ENCODE measurements around the gene NEMP2.

The NEMP2 gene

GRCh38 chr2:190534310-190535120, at the start of gene NEMP2:
Gene NEMP2 (minus strand): TSS chr2:190534722. CDS start chr2:190534655, 67 bp downstream.
- peak; percentile 74 for DNase-seq (ENCODE audit: low spot score)

GRCh38 chr2:190583507-190584337, 49.2 kb upstream of the NEMP2 start:
- DNase-seq (ENCODE audit: low spot score), result no peak

GRCh38 chr2:190582736-190583506, 48.4 kb upstream of the NEMP2 start:
- no peak for DNase-seq (ENCODE audit: low spot score)

- no peak for DNase-seq (ENCODE audit: low spot score)
These were observed 47.5 kb upstream of the NEMP2 start for GRCh38 chr2:190582019-190582418.

- DNase-seq (ENCODE audit: low spot score), result no peak
These were observed 45.7 kb upstream of the NEMP2 start for GRCh38 chr2:190579915-190580846.

GRCh38 chr2:190579058-190579410, 44.5 kb upstream of the NEMP2 start:
- DNase-seq (ENCODE audit: low spot score), result no peak

GRCh38 chr2:190578158-190579057, 43.9 kb upstream of the NEMP2 start:
- DNase-seq (ENCODE audit: low spot score), result peak; percentile 32

- DNase-seq (ENCODE audit: low spot score), result no peak
These were observed 42.1 kb upstream of the NEMP2 start for GRCh38 chr2:190576573-190576972.

GRCh38 chr2:190575263-190575662, 40.7 kb upstream of the NEMP2 start:
- DNase-seq (ENCODE audit: low spot score), result no peak

- DNase-seq (ENCODE audit: low spot score), result no peak
These were observed 39.6 kb upstream of the NEMP2 start for GRCh38 chr2:190574169-190574568.

- no peak for DNase-seq (ENCODE audit: low spot score)
These were observed 37.7 kb upstream of the NEMP2 start for GRCh38 chr2:190572246-190572645.

- no peak for DNase-seq (ENCODE audit: low spot score)
These were observed 37.2 kb upstream of the NEMP2 start for GRCh38 chr2:190571686-190572085.

- DNase-seq (ENCODE audit: low spot score), result no peak
These were observed 36.3 kb upstream of the NEMP2 start for GRCh38 chr2:190570871-190571270.

GRCh38 chr2:190569994-190570755, 35.7 kb upstream of the NEMP2 start:
- DNase-seq (ENCODE audit: low spot score), result no peak

- DNase-seq (ENCODE audit: low spot score), result no peak
These were observed 30.3 kb upstream of the NEMP2 start for GRCh38 chr2:190564838-190565237.

- DNase-seq (ENCODE audit: low spot score), result no peak
These were observed 29.1 kb upstream of the NEMP2 start for GRCh38 chr2:190563646-190564045.

GRCh38 chr2:190563109-190563508, 28.6 kb upstream of the NEMP2 start:
- peak; percentile 11 for DNase-seq (ENCODE audit: low spot score)

GRCh38 chr2:190562121-190562520, 27.6 kb upstream of the NEMP2 start:
- DNase-seq (ENCODE audit: low spot score), result no peak

GRCh38 chr2:190561094-190561493, 26.6 kb upstream of the NEMP2 start:
- no peak for DNase-seq (ENCODE audit: low spot score)

All from CD4-positive, alpha-beta T cell treated with Interleukin-15 for 4 hours (primary cell).